Activated naive CD4-positive, alpha-beta T cell treated with anti-CD3 and anti-CD28 coated beads, Interleukin-2, amount 50 U/mL, for 16 hours (primary cell): ENCODE data around the gene BEAN1.

Source experiments
- DNase-seq: peaks from one replicate; pipeline ENCODE4 v3.0.0-alpha.2; 2020

BEAN1 gene

DNA sequence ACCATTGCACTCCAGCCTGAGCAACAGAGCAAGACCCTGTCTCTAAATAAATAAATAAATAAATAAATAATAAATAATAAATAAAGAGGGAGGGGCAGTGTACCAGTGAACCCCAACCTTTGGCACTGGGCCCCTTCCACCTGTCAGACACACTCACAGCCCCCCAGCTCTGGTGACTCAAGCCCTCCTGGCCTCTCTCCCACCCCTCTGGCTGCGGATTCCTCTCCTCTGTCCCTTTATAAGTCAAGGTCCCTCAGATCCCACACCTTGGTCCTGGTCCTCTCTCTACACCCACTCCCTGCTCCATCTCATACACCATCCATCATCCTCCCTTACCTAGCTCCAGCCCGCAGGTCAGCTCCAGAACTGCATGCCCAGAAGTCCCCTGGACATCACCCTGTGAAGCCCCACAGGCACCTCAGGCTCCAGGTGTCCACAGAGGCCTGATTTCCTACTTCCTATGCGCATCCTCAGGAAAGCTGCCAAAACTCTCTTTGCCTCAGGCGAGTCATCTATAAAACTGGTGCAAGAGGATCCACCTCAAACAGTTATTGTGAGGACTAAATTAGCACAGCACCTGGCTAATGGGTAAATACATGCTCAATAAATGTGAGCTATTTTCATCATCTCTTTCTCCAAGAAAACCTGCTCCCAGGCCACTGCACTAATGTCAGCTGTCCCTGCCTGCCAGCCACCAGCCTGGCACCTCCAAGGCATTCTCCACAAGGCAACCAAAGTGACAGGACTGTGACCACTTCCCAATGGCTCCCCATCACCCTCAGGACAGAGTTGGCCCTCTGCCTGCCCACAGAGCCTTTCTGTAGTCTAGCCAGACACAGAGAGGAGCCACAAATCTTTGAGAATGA lies 46.8 kb downstream of the BEAN1 start:
- DNase-seq: no peak

GRCh38 chr16:66474750-66475199 lies 47.7 kb downstream of the BEAN1 start:
- peak; percentile 55 for DNase-seq

DNA sequence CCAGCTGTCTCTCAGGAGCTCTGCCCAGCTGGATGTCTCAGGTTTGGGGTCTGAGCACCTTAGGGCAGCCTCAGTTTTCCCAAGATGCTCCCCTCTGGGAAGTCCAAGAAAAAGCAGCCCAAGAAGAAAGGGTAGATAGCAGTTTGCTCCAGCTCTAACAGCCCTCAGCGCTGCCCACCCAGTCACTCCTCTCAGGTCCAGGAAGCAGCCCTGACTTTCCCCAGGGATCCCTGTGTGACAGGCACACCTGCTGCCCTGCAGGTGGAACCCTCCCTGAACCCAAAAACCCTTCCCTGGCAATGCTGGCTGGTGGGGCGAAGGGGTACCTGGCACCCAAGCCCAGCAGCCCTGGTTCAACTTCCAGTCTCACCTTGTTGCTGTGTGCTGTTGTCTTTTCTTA lies 48.1 kb downstream of the BEAN1 start:
- no peak for DNase-seq

GRCh38 chr16:66476328-66477027 lies 49.4 kb downstream of the BEAN1 start:
- DNase-seq: peak; percentile 66

GRCh38 chr16:66477028-66477515 lies 50.0 kb downstream of the BEAN1 start:
- no peak for DNase-seq

- DNase-seq: peak; percentile 85
Observed at GRCh38 chr16:66478733-66479511, 51.8 kb downstream of the BEAN1 start.

DNA sequence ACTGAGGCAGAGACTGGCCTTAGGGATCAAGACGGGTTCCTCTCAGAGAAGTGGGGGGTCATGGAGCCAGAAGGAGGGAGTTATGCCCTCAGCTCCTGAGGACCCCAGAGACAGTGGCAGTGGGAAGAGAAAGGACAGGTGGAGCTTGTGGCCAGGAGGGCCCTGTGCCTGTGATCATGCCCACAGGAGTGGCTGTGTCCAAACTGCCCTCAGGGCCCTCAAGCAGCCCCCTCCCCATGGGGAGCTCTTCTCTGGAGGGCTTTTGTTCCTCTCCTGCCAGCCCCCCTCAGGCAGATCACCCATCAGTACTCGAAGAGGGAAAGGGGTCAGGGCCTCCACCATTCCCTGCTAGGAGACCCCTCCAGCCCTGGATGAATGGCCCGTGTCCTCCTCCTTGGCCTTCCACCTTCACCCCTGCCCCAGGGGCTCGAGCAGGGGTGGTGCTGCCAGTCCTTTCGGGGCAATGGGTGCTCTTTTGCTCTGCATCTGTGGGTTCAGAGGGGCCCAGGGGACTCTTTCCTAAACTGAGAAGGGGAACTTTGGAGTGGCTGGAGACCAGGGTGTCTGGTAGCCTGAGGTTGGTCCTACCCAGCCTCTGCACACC lies 52.7 kb downstream of the BEAN1 start:
- no peak for DNase-seq

- no peak for DNase-seq
Observed at GRCh38 chr16:66480265-66481080, 53.4 kb downstream of the BEAN1 start.

DNA sequence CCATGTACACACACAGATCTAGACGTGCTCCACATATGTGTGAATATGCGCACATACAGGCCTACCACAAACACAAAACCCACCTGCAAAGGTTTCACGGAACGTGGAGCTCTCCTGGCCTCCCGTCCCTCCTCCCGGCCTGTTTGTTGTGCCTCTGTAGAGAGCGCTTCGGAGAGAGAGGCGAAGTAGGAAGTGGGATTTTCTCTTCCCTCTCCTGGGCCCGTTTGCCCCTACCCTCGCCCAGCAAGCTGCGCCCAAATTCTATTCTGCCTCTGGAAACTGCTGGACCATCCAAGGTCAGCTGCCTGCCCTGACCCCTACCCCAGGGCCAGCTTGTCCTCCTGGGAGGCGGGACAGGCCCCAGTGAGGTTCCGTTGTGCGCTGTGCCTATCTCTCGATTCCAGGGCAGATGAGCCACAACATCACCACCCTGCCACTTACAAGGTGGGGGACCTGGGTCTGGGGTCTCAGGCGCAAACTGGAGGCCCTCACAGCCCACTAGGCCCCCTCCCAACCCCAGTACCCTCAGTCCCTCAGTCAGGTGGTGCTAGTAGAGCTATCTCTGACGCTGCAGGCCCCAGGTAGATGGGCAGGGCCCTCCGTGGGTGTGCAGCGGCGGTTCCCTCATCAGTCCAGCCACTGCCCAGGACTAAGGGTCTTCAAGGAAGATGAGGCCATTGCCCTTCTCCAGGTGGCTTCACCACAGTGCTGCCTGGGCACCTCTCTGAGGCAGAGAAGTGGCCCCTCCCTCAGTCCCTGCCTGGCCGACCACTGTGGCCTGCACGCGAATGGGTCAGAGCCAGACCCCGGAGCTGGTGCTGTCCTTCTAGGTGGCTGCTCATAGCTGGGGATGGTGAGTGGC lies 54.2 kb downstream of the BEAN1 start:
- no peak for DNase-seq

- no peak for DNase-seq
Observed at GRCh38 chr16:66481943-66482390, 54.9 kb downstream of the BEAN1 start.

GRCh38 chr16:66483689-66484452 lies 56.8 kb downstream of the BEAN1 start:
- DNase-seq: peak; percentile 77

GRCh38 chr16:66484453-66485213 lies 57.5 kb downstream of the BEAN1 start:
- DNase-seq: no peak

DNA sequence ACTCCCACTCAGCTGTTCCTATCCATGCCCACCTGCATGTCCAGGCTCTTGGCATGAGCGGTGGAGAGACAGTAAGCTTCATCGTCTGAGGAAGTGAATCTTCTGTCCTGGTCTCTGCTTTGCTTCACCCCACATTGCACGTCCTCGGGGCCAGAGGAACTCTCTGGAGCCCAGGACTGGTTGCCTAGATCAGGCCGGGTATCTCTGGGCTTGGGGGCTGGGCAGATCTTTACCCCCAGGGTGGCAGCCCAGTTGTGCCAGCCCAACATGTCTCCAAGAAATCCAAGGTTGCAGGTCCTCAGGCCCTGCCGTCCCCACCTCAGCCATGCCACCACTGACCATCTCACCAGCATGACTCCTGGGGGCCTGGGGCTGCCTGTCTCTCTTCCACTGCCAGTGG lies 58.3 kb downstream of the BEAN1 start:
- DNase-seq: no peak

- no peak for DNase-seq
Observed at GRCh38 chr16:66486199-66486772, 59.2 kb downstream of the BEAN1 start.

DNA sequence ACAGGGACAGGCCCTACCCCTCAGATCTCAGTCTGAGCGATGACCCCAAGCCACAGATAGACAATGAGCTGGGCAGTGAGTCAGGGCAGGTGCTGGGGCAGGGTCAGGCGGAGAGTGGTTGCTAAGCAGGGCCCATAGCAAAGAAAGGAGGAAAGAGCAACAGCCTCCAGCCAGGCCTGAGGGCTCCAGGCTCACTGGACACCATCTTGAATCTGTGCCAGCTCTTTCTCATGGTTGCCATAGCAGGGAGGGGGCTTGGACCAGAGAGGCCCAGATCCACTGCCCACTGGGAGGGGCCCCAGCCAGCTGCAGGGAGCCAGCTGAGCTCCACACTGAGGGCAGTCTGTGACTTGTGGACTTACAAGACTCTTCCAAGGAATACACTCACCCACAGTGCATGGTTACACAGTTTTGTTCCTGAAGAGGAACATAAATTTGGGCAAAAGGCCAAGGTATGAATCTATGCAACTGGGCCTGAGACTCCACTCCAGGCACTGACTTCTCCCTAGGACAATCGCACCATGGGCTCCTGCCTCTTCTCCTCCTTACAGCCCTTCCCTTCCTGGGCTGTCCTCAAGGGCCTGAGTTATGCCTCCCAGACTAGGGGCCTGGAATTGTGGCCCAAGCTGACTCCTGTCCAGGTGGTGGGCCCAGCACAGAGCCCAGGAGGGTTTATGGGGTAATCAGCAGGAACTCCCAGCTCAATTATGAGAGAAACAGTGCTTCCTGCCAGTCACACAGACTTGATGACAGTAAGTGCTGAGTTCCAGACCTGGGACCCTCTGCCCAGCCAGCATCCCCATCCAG lies 59.9 kb downstream of the BEAN1 start:
- DNase-seq: no peak

GRCh38 chr16:66487580-66488275 lies 60.6 kb downstream of the BEAN1 start:
- no peak for DNase-seq

- no peak for DNase-seq
Observed at GRCh38 chr16:66488505-66488904, 61.4 kb downstream of the BEAN1 start.
